Activated CD8-positive, alpha-beta memory T cell treated with anti-CD3 and anti-CD28 coated beads, Interleukin-2, amount 50 U/mL, for 24 hours (primary cell): ENCODE results near the gene NQO1.
"Not testable (repeated sequence)": the region's sequence is repeated elsewhere in the genome, so short reads cannot be mapped to it uniquely, and the experiment has no call there.

Experiments used
- DNase-seq: peaks from one replicate; pipeline ENCODE4 v3.0.0-alpha.2; 2020; ENCODE audit errors: extremely low read depth

NQO1 gene

GRCh38 chr16:69741951-69742904 lies 15.9 kb upstream of the NQO1 start:
- DNase-seq, result no peak

DNA sequence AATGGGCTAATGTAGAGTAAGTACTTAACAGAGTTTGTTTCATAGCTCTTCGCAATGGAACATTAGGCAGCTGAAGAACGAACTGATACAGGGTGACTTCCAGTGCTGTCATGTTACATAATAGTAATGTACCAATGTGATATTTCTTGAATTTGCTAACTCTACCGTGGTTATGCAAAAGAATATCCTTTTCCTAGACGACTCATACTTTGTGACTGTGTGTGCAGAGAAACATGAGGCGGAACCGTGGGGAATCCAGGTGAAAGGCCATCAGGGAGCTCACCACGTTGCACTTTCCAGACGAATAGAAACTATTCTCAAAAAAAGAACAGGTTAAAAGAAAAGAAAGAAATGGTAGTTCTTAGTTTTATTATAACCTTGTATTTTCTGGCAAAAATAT lies 15.2 kb upstream of the NQO1 start:
- DNase-seq, result no peak

GRCh38 chr16:69732101-69732500 lies 5.7 kb upstream of the NQO1 start:
- no peak for DNase-seq

GRCh38 chr16:69731280-69731679 lies 4.9 kb upstream of the NQO1 start:
- DNase-seq, result not testable (repeated sequence)

GRCh38 chr16:69729030-69729429 lies 2.7 kb upstream of the NQO1 start:
- not testable (repeated sequence) for DNase-seq

DNA sequence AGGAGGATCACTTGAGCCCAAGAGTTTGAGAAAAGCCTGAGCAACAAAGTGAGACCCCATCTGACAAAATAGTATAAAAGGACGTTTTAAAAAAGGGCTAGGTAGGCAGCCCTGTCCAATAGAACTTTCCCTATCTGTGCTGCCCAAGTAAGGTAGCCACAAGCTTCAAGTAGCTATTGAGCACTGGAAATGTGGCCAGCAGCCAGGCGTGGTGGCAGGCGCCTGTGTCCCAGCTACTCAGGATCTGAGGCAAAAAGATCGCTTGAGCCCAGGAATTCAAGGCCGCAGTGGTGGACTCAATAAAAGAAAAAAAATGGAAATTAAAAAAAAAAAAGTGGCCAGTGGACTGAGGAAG lies 1.5 kb upstream of the NQO1 start:
- DNase-seq, result no peak

DNA sequence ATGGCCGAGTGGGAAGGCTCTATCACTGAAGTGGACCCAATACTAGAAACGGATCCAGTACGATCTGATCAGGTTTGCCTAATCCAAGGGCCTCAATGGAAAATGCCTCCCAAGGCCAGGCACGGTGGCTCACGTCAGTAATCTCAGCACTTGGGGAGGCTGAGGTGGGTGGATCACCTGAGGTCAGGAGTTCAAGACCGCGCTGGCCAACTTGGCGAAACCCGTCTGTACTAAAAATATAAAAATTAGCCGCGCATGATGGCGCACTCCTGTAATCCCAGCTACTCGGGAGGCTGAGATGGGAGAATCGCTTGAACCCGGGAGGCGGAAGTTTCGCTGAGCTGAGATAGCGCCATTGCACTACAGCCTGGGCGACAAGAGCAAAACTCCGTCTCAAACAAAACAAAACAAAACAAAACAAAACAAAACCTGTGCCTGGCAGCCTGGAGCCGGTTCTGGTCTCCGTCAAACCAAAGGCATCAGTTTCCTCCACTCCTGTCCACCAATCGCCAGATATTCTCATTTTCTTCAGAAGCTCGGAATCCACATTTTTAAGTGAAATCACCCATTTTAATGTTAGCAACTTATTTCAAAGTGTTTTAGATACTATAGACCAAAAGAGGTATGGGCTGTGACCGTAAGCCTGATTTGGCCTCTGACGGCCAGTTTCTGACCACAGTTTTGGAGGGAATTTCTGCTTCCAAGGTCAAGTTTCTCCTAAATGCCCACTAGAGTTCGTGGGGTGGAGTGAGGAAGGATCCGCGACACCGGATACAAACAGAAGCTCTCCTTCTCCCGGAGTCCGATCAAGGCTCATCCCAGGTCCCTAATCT lies 664 bp downstream of the NQO1 start:
- DNase-seq, result no peak

DNA sequence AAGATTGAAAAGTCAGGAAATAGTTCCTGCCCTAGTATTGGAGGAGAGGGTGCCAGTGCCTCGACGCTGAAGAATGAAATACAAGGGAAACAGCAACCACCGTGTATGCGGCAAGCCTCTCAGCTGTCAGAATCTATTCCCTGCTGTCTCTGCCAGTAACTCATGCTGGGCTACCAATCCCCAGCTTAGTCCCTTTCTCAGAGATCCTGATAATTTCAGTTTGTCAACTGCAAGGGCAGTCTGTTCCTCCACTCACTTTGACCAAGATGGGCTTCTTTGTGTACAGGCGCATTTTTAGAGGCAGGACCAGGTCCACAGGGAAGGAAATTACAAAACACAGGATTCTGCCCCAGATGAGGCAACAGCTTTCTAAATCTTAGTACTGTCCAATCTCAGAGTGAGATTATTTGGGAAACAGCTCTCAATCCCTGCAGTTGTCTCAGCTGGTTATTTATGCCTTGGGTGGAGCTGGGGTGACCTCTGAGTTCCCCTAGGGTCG lies 1.3 kb downstream of the NQO1 start:
- DNase-seq, result no peak

DNA sequence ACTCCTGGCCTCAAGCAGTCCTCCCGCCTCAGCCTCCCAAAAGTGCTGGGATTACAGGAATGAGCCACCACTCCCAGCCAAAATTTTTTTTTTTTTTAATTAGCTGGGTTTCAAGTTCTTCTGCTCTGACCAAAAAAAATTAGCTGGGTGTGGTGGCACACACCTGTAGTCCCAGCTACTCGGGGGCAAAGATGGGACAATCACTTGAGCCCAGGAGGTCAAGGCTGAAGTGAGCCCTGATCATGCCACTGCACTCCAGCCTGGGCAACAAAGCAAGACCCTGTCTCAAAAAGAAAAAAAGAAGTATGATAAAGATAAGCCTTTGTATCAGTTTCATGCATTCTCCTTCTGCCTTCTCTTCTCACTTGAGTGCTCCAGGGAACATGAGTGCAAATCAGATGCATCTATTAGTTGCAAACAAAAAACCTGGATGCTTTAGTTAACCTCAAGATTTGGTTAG lies 1.9 kb downstream of the NQO1 start:
- DNase-seq, result no peak

DNA sequence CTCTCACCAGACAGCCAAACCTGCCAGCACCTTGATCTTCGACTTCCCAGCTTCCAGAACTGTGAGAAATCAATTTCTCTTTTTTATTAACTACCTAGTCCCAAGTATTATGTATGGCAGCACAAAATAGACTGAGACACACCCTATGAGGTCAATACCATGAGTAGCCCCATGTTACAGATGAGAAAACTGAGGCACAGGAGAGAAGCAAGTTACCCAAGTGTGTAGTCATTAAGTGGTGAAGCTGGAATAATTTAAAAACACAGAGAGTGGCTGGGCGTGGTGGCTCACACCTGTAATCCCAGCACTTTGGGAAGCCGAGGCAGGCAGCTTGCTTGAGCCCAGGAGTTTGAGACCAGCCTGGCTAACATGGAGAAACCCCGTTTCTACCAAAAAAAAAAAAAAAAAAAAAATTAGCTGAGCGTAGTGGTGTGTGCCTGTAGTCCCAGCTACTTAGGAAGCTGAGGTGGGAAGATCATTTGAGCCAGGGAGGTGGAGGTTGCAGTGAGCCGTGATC lies 4.9 kb downstream of the NQO1 start:
- DNase-seq, result no peak

DNA sequence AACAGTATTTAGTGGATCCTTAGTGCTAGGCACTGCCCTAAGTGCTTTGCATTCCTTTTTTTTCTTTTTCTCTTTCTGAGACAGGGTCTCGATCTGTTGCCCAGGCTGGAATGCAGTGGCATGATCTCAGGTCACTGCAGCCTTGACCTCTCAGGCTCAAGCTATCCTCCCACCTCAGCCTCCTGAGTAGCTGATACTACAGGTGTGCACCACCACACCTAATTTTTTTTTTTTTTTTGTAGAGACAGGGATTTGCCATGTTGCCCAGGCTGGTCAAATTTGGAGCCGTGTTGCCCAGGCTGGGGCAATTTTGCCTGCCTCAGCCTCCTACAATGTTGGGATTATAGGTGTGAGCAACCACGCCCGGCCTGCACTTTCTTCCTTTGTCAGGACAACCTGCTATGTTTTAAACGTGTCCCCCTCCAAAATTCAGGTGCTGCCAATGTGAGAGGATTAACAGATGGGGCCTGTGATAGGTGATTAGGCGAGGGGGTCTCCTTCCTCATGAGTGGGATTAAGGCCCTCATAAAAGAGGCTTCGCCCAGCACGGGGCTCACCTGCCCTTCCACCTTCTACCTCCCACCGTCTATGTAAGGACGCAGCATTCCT lies 5.4 kb downstream of the NQO1 start:
- no peak for DNase-seq

- no peak for DNase-seq
Measured at GRCh38 chr16:69718111-69718764, 8.1 kb downstream of the NQO1 start.

GRCh38 chr16:69717066-69717465 lies 9.3 kb downstream of the NQO1 start:
- DNase-seq, result no peak

DNA sequence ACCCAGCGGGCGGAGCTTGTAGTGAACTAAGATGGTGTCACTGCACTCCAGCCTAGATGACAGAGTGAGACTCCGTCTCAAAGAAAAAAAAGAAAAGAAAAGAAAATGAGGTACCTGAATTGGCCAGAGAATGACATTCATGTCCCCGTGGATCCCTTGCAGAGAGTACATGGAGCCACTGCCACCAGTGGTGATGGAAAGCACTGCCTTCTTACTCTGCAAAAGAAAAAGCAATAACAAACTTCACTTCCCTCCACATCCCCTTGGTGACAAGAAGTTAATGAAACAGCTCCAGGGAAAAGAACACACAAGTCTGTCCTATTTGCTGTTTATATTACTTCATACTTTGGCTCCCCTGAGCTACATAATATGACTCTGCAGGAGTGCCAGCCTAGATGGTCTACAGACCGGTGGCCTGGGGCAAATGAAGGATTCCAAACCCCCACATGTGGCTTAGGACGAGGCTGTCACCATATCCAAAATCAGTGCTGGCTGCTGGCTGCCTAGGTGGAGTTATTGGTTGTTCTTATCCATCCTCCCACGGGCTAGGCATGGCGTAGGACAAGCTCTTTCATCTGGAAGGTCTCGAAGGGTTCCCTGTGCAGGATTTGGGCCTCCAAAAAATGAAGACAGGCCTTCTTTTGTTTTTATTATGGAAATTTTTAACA lies 13.3 kb downstream of the NQO1 start:
- DNase-seq, result no peak

GRCh38 chr16:69712277-69712676 lies 14.1 kb downstream of the NQO1 start:
- no peak for DNase-seq

- DNase-seq, result no peak
Measured at GRCh38 chr16:69711115-69711740, 15.1 kb downstream of the NQO1 start.

DNA sequence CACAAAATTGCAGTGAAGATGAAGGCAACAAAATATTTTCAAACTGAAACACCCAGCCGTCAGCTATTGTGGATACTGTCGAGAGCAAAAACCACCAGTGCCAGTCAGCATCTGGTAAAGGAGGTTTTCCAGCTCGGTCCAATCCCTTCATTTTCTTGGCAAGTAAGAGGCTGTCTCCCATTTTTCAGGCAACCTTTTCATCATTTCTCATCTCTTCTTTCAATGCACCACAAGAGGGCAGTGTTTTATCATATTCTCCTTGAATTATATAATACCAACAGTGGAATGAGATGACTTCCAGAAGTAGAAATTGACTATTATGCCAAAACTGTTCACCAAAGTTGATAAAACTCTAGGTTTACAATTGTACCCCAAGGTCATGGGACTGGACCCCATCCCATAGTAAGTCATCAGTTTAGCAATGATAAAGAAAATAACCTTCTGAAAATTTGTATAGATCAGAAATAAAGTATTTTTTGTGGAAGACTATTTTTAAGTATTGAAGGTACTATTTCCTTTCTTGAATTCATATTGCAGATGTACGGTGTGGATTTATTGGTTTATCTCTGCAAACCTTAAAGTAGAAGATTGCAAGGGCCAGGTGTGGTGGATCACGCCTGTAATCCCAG lies 16.8 kb downstream of the NQO1 start:
- DNase-seq, result no peak

GRCh38 chr16:69707920-69708683 lies 18.3 kb downstream of the NQO1 start:
- no peak for DNase-seq

DNA sequence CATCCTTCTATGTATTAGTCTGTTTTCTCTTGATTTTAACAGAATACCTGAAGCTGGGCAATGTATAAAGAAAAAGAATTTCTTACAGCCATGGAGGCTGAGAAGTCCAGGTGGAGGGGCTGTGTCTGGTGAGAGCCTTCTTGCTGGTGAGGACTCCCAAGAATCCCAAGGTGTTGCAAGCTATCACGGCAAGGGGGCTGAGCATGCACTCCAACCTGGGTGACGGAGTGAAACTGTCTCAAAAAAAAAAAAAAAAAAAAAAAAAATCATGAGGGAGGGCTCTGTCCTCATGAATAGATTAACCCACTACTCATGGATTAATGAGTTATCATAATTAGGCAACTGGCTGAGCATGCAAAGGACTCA lies 19.4 kb downstream of the NQO1 start:
- no peak for DNase-seq
